MM.1S (cell line): Measurements from ENCODE around the gene PRKG1.

Experiments
- CTCF ChIP-seq: fragments of 300-600 bp; sonication (generic); IDR thresholded peaks from 2 replicates; pipeline ENCODE4 v1.5.1; 2016; ENCODE audit warnings: antibody characterized with exemption, low read length, mixed read lengths
- EZH2 ChIP-seq: fragments of 300-600 bp; sonication (generic); optimal IDR thresholded peaks from 2 replicates; pipeline ENCODE3; 2017; ENCODE audit warnings: low read depth, mild to moderate bottlenecking, antibody characterized with exemption, low read length, mixed read lengths

GRCh38 chr10:51786016-51786683, 711.9 kb downstream of the PRKG1 start:
- no peak for TF ChIP-seq CTCF
- no peak for TF ChIP-seq EZH2
